GM19240 (cell line): ENCODE measurements around the gene ADGB.

ENCODE experiments used
- DNase-seq: peaks from one replicate; pipeline ENCODE4 v3.0.0; 2011; ENCODE audit warnings: low spot score; ENCODE audit not compliant: insufficient read length

Gene ADGB

DNA sequence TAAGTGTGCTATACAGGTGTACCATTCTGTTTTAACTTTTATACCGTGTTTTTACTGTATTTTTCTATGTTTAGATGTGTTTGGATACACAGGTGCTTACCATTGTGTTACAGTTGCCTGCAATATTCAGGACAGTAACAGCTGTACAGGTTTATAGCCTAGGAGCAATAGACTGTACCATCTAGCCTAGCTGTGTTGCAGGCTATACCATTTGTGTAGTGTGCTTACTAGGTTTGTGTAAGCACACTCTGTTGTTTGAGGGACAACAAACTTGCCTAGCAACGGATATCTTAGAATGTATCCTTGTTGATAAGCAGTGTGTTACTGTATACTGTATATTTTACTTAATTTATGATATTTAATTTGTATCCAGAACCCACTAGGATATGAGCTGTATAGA is 35.2 kb downstream of the ADGB start:
- DNase-seq: no peak

- DNase-seq: no peak
Measured at GRCh38 chr6:146635165-146635564, 36.4 kb downstream of the ADGB start.

DNA sequence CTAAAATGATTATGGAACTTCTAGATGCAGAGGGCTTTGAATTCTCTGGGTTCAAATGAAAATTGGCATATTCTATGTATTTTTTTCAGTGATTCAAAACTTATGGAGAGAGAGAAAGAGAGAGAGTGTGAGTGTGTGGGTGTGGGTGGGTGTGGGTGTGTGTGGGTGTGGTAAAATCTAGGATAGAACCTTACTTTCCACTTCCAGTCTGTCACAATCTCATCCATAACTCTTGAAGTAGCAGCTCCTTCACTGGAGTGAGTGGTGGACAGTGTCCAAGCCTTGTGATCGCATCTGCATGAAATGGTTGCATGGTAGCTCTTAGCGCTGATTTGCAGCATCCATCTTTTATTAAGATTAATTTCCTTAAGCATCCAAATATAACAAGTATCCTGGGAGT is 37.7 kb downstream of the ADGB start:
- DNase-seq: no peak

DNA sequence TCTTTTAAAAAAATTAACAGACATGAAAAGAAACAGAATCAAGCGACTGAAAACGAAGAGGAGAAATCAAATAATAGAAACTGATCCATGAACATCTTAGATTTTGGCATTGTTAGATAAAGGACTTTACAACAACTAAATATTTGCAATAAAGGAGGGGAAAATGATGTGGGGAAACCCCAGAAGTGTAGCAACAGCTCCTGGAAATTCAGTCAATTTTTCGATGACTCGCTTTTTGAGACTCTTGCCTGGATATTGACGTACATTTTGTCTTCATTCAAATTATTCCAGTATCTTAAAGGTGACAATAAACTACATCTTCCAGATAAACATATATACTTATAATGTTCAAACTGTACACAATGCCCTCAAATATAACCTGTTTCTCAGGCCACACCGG is 44.1 kb downstream of the ADGB start:
- no peak for DNase-seq

DNA sequence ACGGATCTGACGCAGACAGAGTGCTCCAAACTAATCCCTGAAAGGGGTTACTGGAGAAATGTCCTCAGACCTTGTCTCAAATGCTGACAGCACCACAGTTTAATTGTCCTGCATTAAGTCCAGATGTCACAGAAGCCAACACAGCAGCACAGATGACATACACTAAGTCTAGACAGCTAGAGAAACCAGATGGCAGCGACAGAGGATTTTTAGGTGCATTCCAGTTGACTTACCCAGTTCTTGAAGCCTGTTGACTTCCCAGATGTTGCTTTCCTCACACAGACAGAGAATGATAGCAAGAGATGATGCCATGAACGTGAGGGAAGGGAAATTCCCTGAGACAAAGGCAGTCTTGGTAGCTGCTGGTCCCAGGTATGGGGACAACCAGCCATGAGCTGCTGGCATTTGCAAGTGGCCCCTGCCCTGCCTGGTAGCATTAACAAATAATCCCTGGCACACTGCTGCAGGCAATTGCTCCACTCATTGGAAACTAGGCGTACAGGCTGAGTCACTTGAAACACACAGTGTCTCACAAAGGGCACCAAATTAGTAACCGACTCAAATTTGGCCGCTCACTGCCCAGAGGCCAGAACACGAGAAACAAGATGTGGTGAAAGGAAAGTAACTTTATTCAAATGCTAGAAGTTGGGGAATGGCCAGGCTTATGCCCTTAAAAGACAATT is 52.2 kb downstream of the ADGB start:
- no peak for DNase-seq

- DNase-seq: no peak
Measured at GRCh38 chr6:146651482-146651863, 52.7 kb downstream of the ADGB start.

GRCh38 chr6:146657432-146657831 is 58.7 kb downstream of the ADGB start:
- DNase-seq: no peak

GRCh38 chr6:146664871-146665360 is 66.1 kb downstream of the ADGB start:
- no peak for DNase-seq

- no peak for DNase-seq
Measured at GRCh38 chr6:146666909-146667308, 68.1 kb downstream of the ADGB start.

DNA sequence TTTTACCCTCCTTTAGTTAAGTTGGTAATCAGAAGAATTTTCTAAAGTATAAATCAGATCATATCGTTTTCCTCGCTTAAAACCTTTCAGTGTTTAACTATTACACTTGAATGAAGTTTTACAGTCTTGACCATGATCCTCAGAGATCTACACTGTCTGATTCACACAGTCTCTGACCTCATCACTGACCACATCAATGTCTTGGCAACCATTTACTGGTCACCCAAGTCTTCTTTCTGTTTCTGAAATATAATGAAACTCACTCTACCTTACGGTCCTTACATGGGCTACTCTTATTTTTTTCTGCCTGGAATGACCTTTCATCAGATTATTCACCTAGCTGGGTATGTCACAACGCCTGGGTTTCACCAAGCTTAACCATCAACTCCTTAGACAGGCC is 71.4 kb downstream of the ADGB start:
- no peak for DNase-seq

DNA sequence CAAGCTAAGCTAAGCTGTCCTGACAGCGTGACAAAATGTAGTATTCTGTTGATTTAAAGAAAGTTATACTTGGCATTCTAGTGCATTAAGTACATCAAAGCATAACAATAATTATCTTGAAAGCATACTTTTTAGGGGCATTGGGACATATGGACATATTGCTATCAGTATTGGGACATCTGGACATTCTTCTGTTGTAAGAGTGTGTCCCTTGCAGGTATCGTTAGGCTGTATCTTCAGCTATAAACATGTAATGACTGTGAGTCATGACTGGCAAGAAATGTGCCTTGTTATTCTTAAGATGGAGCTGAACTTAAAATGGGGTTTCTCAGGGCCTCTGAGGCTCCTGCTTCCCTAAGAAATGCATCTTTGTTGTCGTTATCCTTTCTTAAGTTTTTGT is 74.3 kb downstream of the ADGB start:
- DNase-seq: no peak

GRCh38 chr6:146679386-146679785 is 80.6 kb downstream of the ADGB start:
- no peak for DNase-seq

DNA sequence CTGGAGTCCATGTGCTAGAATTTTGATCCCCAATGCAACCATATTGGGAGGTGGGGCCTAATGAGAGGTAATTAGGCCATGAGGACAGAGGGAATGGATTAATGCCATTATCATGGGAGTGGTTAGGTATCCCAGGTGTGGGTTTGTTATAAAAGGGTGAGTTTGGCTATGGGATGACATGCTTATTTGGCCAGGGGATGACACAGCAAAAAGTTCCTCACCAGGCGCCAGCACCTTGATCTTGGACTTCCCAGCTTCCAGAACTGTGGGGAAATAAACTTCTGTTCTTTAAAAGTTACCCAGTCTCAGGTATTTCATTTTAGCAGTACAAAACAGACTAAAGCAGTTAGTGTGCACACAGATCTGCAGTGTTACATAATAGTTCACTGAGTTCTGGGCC is 84.1 kb downstream of the ADGB start:
- DNase-seq: no peak

- DNase-seq: no peak
Measured at GRCh38 chr6:146689806-146690205, 91.0 kb downstream of the ADGB start.

DNA sequence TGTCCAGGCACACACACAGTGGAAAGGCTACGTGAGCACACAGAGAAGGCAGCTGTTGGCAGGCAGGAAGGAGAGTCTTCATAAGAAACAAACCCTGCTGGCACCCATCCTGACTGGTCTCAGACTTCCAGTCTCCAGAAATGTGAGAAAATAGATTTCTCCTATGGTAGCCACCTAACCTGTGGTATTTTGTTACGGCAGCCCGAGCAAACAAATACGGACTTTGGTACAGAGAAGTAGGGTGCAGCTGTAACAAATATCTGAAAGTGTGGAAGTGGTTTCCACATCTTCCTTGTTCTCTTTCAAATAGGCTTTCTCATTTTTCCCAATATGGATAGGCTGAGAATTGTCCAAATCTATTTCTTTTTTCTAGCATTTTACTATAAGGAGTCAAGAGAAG is 94.6 kb downstream of the ADGB start:
- DNase-seq: no peak

GRCh38 chr6:146697921-146698320 is 99.1 kb downstream of the ADGB start:
- no peak for DNase-seq

GRCh38 chr6:146700078-146700686 is 101.4 kb downstream of the ADGB start:
- DNase-seq: no peak

DNA sequence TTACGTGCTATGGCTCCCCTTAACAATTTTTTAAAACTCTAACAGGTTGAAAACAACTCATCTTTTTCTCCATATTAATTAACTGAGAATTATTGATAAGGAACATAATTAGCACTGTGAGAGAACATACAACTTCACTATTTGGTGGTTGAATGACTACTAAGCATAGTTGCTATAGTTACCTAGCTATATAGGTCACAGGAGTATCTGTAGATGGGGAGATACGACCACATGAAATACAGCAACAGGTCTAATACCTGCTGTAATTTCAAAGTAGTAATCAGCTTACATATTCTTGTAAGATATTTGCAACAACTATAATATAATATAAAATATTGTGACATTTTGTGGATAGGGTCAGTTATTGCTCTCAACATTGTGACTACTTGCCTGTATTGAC is 102.9 kb downstream of the ADGB start:
- DNase-seq: no peak

DNA sequence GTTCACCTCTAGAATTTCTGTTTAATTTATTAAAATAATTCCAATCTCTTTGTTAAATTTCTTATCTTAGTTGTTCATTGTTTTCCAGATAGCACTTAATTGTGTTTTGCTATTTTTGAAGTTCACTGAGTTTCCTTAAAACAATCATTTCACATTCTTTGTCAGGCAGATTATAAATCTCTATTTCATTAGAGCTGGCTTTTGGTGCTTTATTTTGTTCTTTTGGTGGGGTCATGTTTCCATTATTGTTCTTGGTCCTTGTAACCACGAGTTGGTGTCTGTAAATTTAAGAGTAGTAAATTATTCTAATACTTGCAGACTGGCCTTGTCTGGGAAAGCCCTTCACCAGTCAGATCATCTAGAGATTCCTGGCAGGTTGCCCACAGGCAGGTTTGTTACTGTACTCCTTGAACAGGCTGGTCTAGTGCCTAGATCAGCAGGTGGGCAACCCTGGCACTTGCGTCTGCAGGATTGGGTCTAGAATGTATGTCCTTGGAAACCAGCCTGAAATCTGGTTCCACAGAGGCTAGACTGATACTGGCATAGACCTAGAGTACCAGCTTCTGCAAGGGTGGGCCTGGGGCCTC is 110.4 kb downstream of the ADGB start:
- no peak for DNase-seq

DNA sequence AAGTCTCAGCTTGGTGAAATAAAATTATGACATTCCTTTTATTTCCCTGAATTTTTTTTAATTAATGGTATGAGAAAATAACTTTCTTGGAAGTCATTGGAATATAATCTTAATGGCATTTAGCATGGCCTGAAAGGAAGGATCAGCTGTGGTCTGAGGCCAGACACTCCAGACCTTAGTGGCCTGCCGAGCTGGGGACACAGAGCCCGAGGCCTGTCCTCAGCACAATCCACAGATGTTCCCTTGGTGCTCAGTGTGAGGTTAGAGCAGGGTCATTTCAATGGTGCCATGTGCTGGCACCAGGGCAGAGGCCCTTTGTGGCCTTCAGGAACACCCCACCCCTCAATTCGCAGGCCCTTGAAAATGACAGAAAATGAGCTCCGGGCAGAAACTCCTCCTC is 120.6 kb downstream of the ADGB start:
- no peak for DNase-seq

DNA sequence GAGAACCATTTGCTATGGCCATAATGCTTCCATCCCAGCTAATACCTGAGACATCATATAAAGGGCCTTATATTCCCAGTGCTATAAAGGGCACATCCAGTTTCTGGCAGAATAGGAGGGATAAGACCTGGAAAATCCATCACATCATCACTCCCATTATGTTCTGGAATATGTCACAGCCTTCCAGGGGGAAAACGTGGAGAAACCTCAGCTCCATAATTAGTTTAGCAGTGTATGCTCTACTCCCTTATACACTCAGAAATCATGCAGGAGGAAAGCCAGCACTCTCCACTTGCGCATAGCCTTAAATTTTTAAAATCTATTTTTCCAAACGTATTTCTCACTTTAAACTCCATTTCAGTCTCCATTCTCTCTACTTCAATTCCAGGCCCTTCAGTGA is 140.9 kb downstream of the ADGB start:
- DNase-seq: no peak

DNA sequence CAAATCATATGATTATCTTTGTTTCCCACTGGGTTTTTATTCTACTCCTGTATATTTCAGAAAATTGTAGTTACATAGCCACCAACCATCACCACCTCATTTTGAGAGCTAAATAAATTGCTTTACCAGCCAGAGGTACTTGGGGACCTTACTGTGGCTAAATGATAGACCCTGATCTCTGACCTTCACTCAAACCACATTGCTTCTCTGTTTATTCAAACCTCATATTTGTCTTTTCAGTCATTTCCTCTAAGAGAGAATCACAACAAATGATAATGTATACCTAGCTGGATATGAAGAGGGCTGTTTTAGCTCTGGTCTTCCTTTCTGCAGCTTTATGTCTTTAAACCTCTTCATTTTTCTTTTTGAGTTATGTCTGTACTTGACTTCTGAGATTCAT is 142.8 kb downstream of the ADGB start:
- no peak for DNase-seq

- DNase-seq: no peak
Measured at GRCh38 chr6:146753306-146753705, 154.5 kb downstream of the ADGB start.
